ENCODE results near the gene UBALD1.

- no peak for TF ChIP-seq CTCF (IDR thresholded peaks at IDR 0.05)
- TF ChIP-seq POLR2A (IDR thresholded peaks at IDR 0.05): no peak
Measured at GRCh38 chr16:4636196-4636595, 21.5 kb upstream of the UBALD1 start.

All from vagina (tissue), 2 donors.